GM12873 (cell line): ENCODE results near the gene FAM168A.

Experiments used
- CTCF ChIP-seq: IDR thresholded peaks from 2 replicates; pipeline ENCODE4 v1.5.1; 2012; ENCODE audit warnings: low read depth, mild to moderate bottlenecking, moderate library complexity, low read length, control low read depth; ENCODE audit not compliant: insufficient read depth; ENCODE audit errors: missing control alignments

The FAM168A gene

GRCh38 chr11:73390601-73391565 lies 207.0 kb downstream of the FAM168A start:
- TF ChIP-seq CTCF = no peak

- no peak for TF ChIP-seq CTCF
Measured at GRCh38 chr11:73389916-73390315, 208.0 kb downstream of the FAM168A start.

GRCh38 chr11:73389134-73389525 lies 208.8 kb downstream of the FAM168A start:
- TF ChIP-seq CTCF = no peak

- TF ChIP-seq CTCF = no peak
Measured at GRCh38 chr11:73388265-73389133, 209.4 kb downstream of the FAM168A start.

GRCh38 chr11:73387594-73388264 lies 210.2 kb downstream of the FAM168A start:
- TF ChIP-seq CTCF = peak; percentile 20

- no peak for TF ChIP-seq CTCF
Measured at GRCh38 chr11:73386546-73386945, 211.4 kb downstream of the FAM168A start.
